GM18511 (cell line): ENCODE measurements around the gene EPHX1.

ENCODE experiments used
- ATAC-seq: cut with Tn5 transposase; IDR thresholded peaks from one replicate; pipeline ENCODE4 v1.9.1; 2021; ENCODE audit warnings: mild to moderate bottlenecking, moderate library complexity; ENCODE audit not compliant: unreplicated experiment

EPHX1 gene

DNA sequence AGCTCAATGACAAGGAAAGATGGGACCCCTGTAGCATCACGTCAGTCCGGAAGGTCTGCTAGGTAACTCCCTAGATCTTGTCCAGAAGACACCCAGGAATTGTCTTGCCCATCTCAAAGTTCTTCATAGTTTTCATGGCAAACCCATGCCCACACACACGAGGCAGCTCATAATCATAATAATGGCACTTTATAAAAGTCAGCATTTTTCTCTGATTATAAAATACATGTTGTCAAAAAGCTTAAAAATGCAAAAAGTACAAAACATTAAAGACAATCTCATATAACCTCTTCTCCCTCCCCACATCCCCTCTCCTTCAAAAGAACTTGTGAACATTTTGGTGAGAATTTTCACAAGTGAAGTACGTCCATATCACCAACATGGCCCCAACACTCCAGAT is 30.8 kb downstream of the EPHX1 start:
- ATAC-seq: no peak

- no peak for ATAC-seq
Observed at GRCh38 chr1:225842074-225842473, 32.1 kb downstream of the EPHX1 start.

DNA sequence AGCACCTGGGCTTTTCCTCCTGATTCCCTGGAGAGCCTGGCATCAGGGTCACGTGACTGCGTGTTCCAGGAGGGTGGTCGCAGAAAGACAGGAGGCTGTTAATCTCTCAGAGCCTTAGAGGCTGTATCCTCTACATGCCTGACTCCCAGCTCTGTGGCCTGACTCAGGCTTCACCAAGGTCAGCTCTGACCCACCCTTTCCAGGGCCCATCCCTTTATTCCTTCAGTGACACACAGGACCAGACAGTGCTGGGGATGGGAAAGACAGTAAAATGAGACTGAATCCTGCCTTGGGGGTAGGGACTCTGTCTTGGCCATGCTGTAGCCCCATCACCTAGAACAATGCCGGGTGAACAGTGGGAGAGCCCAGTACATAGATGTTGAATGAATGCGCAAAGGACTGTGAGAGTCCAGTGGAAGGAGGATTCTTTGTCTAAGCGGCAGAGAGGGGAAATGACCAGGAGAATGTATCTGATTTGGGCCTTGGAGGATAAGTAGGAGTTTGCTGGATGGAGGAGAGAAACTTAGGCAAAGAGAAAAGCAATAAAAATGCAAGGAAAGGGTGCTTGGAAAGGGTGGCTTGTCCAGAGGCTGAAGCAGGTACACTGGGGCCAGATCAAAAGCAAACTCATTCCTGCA is 33.0 kb downstream of the EPHX1 start:
- ATAC-seq: no peak

GRCh38 chr1:225843426-225843795 is 33.5 kb downstream of the EPHX1 start:
- no peak for ATAC-seq

GRCh38 chr1:225844236-225845061 is 34.5 kb downstream of the EPHX1 start:
- no peak for ATAC-seq

- ATAC-seq: no peak
Observed at GRCh38 chr1:225845097-225845496, 35.2 kb downstream of the EPHX1 start.

DNA sequence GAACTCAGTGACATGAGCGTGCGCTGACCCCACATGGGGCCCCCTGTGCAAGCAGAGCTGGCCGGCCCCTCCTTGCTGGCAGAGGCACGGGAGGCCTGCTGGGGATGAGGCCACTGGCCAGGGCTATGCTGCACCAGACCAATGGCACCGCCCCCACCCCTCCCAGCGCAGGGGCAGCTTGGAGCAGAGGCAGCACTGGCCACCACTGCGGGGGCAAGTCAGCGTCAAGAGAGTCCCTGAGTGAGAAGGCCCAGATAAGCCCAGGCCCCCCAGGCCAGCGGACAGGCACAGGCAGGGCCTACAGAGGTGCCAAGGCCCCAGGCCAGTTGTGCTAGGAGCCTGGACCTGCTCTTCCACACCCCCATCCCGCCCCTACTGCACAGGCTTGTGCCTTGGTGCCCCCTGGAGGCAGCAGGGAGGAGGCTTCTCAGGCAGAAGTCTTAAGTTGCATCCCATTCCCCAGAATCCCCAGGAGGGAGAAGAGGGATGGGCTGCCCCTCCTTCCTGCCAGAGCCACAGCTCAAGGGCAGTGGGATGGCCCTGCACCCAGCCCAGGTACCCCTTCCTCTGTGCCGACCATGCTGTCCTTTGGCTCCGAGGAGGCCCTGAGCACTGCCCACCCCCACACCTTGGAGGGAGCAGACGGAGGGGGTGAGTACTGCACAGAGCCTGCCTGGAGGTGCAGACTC is 35.8 kb downstream of the EPHX1 start:
- ATAC-seq: no peak

DNA sequence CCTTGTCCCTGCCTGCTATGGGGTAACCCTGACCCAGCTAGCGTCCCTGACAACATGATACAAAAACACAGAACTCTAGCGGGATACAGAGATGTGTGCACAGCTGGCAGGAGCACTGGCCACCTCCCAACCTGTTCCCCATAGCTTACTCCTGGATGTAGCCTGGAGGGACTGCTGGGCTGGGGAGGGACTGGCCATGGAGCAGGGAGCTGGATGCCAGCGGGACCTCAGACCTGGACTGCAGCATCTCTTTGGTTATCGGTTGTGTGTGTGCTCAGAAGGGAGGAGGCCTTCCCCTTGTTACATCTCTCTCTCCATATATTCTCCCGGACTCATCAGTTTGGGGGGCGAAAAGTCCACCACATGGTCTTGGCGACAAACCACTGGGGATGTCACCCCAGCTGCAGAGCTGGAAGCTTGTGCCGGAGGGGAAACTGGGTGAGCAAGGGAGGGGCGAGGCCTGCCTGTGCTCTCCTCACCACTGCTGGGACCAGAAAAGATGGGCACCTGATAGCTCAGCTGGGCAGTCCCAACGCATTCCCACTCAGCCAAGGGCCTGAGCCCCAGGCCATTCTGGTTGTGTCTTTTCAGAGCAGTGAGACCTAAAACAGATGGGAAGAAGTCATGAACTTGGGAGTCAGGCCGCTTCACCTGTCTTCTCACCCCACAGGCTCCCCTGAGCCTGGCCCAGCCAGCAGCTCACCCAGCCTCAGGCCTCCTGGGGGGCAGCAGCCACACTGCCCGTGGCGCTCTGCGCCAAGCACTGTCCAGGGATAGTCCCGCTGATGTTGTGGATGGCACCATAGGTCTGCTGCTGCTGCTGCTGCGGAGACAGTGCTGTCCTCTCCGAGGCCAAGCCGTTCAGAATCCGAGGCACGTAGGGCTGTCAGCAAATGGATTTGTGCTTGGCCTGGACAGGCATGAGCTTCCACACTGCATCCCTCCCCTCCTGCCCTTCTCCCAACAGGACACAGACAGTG is 36.7 kb downstream of the EPHX1 start:
- ATAC-seq: no peak

- ATAC-seq: peak; percentile 13
Observed at GRCh38 chr1:225847610-225848009, 37.7 kb downstream of the EPHX1 start.

DNA sequence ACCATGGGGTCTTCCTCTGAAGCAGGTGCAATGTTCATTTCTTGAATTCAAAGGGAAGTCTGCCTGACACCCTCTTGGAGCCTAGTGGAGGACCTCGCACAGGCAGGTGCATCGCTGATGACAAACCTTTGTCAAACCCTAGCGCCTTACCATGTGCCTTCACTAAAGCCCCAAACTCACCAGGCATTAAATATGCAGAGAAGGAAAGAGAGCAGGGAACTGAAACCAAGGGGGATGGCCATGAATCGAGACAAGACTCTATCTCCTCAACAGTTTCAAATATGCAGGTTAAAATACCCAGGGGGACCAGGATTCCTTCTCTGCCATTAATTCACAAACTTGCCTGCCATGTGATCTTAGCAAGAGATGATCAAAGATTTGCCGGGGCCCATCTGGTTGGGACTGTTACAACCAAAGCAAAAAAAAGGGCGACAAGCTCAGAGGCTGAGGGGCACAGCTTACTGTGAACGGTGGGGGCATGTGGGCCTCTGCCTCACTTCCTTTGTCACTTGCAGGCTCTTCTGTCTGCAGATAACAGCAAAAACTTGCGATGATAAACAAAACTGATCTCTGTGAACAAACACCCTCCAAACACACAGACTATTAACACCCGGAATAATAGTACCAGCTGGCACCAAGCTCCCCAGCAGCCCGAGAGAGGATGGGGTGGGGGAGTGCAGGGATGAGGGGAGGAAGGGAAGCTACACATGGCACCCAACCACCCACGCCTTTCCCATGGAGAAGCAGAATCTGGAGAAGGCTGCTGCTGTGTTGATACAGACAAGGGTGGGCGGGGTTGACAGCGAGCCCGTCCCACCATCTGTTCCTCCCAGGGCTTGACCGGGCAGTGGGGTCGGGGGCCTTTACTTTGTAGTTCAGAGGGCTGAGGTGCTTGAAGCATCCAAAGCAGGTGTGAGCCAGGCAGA is 38.4 kb downstream of the EPHX1 start:
- ATAC-seq: peak; percentile 80

GRCh38 chr1:225849925-225850324 is 40.0 kb downstream of the EPHX1 start:
- no peak for ATAC-seq

DNA sequence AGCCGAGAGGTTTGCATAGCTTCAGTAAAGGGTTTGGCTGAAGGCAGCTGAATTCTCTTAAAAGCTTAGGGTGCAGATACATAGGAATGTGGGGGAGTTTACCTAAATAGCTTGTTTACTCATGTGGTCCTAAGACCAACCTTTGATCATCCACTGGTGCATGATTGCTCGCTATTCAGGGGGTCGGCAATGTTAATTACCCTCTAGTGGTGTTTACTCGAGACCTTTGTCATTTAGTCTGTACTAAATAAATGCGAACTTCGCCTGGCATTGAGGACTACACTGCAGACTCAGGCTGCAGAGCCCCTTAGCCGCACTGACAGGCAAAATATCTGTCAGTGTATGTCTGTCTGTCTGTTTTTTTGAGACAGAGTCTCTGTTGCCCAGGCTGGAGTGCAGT is 40.4 kb downstream of the EPHX1 start:
- no peak for ATAC-seq

- peak; percentile 53 for ATAC-seq
Observed at GRCh38 chr1:225851805-225852204, 41.9 kb downstream of the EPHX1 start.

DNA sequence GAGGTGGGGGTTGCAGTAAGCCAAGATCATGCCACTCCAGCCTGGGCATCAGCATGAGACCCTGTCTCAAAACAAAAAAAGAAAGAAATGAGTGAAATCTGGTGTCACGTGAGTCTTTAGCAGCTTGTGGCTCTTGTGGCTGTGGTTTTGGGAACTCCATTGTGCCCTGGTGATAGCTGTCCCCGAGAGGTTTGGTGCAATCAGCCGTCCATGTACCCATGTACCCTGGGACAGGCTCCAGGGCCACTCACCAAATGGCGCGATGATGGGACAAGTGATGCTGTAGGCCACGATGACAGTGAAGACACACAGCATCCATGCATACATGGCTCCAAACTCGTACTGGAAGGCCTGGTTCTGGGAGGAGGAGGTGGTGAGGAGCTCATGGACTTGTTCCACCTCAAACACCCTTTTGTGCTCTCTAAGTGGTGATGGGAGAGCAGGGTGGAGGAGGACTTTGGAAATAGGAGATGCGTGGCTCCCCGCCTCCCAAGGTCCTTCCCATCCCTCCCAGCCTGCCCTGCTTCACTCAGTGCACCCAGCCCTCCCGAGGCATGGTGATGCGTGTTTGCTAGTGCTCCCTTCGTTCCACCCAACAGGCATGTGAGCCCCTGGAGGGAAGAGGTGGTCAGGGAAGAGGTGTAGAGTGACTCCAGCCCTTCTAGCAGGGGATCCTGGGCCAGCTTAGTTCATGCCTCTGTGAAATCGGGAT is 42.6 kb downstream of the EPHX1 start:
- no peak for ATAC-seq

DNA sequence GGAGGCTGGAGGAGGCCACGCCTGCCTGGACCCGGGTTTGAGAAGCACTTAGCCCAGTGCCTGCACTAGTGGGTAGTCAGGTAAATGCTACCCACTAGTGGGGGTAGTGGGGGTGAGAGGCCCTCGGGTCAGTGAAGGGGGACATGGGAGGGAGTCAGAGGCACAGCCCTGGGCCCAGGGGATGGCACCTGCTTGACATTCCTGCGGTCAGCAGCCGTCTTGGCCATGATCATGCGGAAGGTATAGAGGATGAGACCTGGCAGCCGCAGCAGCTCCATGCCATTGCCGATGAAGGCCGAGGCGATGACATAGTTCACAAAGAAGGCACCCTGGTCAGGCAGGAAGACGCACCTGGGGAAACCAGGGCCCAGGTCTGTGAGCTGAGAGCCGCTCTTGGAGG is 43.5 kb downstream of the EPHX1 start:
- ATAC-seq: no peak

GRCh38 chr1:225855503-225856300 is 45.8 kb downstream of the EPHX1 start:
- ATAC-seq: no peak

DNA sequence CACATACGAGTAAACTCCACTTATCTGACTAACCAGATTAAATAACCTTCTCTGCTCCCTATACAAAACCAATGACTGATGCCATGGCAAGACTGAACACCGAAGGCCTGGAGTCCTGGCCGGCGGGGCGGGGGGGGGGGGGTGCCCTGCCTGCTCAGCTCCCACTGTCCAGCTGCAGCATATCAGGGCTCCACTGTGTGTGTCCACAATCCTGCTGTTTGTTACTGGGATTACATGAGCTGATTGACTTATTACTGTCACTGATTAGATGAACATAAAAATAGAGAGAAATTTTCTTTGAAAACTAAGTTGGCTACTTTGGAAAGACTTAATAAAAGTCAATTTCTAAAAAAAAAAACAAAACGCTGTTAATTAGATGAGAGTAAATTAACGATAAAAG is 47.3 kb downstream of the EPHX1 start:
- ATAC-seq: no peak

DNA sequence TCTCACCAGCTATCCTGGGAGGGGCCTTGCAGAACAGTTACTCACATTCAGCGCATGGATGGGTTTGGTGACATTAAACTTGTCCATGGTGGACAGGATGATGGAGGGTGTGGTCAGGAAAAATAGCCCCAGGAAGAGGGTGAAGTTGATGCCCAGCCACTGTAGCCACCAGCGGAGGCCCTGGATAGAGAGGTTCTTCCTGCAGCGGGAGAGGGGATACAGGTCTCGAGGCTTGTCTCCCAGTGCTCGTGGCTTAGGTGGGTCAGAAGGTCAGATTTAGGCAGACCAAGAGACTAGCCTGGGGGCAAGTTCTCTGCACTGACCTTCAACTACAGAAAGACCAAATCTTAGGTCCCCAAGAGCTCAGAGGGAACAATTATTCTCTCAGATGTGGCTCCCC is 49.2 kb downstream of the EPHX1 start:
- no peak for ATAC-seq
